Dedifferentiated amniotic fluid mesenchymal stem cell (primary cell): ENCODE data around the gene TNF.
"Not testable (repeated sequence)": the region's sequence is repeated elsewhere in the genome, so short reads cannot be mapped to it uniquely, and the experiment has no call there.

ENCODE experiments used
- DNase-seq: peaks from one replicate; pipeline ENCODE4 v3.0.0-alpha.2; 2016; ENCODE audit errors: extremely low spot score

Gene TNF

DNA sequence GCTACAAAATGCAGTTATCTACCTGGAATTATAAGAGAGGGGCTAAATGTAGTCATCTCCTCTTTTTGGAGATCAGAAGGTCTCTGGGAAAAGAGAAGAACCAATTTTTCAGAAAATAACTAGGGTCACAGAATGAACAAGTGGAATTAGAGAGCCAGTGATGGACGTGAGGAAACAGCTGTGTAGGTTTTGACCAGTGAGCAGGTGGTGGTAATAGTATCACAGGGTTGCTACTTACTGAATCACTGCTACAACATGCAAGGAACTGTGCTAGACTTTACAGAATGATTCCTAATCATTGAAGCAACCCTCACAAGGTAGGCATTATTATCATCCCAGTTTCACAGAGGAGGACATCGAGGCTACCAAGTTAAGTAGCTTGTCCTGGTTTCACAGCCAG lies 30.7 kb upstream of the TNF start:
- no peak for DNase-seq

DNA sequence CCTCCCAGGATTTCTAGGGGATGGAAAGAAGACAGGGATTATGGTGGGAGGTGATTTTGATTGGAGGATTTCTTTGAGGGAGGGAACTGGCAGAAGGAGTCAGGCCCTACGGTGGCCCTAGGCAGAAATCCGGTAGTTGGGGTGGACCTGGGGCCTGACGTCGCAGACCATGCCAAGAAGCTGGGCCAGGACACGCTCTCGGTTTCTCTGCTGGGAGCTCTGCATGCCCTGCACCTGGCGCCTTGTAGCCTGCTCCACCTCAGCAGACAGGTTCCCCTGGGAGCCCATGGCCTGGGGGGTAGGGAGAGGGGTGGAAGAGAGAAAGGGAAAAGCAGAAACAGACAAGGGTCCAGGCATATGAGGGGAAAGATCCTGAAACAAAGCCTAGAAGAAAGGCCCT lies 30.1 kb upstream of the TNF start:
- DNase-seq: no peak

DNA sequence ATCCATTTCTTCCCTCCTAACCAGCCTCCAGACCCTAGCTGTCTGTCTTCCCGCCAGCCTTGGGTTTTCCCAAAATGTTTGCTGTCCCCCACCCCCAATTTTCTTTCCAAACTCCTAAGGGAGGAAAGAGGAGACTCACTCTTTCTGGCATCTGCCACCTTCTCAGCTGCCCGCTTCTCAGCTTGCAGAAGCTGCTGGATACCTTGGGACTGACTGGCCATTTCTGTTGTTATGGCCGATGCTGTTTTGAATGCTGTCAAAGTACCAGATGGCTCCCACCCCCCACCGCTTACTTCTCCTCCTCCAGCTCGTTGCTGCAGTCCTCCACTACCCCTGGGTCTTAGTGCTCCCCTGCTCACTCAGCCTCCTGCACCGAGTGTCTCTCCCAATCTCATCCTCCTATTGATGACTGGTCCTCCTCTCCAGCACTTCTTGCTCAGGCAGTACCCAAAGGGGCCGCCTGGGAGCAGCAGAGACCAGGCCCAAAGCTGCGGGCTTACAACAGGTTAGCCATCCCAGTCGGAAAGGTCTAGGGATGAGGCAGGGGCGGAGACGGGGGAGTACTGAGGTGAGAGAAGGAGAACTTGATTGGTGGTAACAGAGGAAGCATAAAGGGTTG lies 28.9 kb upstream of the TNF start, which contains the start of gene ATP6V1G2:
TSS of gene ATP6V1G2 (minus strand) at position 270 of the 619 bp plus-strand sequence. CDS start at position 221, 49 bp downstream.
- peak; percentile 88 for DNase-seq

DNA sequence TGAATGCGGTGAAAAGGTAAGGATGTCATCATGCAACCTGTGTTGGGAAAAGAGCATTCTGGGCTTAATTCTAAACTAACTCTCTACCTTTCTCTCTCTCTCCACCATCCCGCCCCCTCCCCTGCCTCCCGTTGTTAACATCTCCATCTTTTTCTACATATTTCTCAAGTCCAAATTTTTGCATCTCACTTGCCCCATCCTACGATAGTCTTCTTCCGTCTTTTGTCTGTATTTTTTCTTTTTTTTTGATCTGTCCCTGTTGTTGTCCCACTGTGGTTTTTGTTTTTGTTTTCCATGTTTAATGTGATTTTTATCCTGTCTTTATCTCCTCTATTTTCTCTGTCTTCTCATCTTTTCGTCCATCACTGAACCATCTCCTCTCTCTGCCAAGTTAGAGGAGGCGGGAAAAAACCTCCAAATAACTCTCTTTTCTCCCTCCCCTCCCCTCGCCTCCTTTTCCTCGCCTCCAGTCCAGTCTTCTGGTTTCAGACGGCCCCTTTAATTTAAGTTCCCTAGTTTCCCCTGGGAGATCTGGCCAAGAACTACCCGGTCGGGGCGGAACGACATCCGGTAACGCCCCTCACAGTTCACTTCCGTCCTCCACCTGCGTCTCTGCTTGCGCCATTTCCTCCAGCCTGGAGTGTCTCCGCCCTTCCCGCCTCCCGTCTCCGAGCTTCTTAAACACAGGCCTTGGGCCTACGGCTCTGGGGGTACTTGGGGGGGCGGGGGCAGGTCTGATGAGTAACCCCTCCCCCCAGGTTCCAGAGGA lies 28.2 kb upstream of the TNF start, which contains the start of gene NFKBIL1:
TSS of gene NFKBIL1 (plus strand) at position 651 of the 769 bp plus-strand sequence. CDS start at position 738, 87 bp downstream.
- DNase-seq: peak; percentile 96

DNA sequence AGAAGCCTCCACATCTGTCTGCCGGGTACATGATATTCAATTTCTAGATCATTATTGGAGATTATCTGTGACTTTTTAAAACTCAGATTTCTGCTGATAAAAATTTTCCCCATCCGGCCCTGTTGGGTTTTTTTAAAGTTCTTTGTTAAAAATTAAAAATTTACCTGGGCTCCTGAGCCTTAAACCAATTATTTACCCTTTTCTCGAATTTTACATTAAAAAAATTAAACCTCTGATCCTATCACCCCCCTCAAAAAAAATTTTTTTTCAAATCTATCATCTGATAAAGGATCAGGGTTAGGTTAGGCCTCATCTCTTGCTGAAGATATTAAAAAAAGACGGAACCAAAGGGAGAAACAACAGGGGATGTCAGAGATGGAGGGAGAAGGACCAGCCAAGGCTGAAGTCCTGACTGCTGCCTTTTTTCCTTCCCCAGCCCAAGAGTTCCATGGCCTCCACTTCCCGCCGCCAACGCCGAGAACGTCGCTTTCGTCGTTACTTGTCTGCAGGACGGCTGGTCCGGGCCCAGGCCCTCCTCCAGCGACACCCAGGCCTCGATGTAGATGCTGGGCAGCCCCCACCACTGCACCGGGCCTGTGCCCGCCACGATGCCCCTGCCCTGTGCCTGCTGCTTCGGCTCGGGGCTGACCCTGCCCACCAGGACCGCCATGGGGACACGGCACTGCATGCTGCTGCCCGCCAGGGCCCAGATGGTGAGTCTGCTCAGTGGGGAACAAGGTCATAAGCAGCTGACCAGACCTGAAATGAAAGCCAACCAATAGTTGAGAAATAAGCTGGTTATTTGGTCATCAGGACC lies 27.4 kb upstream of the TNF start:
- DNase-seq: no peak

DNA sequence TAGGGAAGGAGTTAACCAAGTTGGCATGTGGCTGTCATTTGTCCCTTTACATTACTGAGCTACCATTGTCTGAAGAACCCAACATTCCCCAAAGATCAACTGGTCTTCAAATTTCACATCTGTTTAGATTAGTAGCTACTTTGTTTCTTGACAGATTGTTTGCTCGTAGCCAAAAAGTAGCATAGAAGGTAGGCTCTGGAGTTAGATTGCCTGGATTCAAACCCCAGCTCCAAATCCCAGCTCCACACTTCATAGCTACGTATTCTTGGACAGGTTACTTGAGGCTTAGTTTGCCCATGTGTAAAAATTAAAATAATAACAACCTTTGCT lies 26.9 kb upstream of the TNF start:
- no peak for DNase-seq

DNA sequence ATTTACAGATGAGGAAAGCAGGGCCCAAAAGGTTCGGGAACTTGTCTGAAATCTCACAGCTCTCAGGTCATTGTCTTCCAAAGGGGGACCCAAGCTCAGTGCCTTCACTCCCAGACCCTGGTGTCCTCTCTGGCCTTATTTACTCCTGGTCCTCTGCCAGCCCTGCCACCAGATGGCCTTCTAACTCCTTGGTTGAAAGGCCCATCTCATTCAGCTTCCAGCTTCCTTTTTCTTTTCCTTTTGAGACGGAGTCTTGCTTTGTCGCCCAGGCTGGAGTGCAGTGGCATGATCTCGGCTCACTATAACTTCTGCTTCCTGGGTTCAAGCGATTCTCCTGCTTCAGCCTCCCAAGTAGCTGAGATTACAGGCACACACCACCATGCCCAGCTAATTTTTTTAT lies 24.0 kb upstream of the TNF start:
- not testable (repeated sequence) for DNase-seq

DNA sequence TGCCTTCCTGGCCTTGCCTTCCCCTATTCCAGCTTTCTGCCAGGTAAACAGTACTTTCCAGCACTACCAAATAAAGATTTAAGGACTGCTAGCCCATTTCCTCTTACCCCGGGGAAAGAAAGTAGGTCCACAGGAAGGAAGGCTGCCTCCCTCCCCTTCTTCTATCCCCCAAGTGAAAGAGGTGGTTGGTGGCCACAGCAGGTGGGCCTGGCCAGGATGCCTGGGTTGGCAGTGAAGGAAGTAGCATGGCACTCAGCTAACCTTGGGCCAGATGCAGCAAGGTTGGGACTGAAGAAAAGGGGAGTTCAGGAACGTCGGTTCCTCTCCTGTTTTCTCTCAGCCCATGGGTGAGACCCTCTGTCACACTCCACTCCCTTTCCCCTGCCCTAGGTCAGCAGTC lies 19.1 kb upstream of the TNF start:
- DNase-seq: no peak

DNA sequence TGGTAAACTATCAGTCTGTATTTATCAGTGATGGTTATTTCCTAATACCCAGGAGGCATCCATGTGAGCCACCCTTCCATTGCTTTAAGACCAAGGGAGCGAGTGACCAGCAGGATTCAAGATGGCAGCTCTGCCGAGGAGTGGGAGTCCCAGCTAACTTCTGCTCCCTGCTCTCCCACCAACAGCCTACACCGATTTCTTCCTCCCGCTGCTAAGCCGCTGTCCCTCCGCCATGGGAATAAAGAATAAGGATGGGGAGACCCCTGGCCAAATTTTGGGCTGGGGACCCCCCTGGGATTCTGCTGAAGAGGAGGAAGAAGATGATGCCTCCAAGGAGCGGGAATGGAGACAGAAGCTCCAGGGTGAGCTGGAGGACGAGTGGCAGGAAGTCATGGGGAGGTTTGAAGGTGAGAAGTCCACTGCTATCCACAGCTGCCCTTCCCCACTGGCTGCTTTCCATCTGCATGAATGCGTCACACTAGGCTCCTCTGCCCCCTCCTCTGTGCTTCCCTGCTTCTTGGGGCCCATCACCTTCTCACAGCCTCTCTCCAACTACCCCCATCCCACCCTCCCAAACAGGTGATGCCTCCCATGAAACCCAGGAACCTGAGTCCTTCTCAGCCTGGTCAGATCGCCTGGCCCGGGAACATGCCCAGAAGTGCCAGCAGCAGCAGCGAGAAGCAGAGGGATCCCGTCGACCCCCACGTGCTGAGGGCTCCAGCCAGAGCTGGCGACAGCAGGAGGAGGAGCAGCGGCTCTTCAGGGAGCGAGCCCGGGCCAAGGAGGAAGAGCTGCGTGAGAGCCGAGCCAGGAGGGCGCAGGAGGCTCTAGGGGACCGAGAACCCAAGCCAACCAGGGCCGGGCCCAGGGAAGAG lies 17.7 kb upstream of the TNF start:
- no peak for DNase-seq

DNA sequence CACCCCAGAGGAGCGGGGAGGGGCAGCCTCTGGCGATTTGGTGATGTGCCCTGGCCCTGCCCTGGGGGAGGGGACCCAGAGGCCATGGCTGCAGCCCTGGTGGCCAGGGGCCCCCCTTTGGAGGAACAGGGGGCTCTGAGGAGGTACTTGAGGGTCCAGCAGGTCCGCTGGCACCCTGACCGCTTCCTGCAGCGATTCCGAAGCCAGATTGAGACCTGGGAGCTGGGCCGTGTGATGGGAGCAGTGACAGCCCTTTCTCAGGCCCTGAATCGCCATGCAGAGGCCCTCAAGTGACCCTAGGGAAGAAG lies 17.1 kb upstream of the TNF start:
- no peak for DNase-seq

DNA sequence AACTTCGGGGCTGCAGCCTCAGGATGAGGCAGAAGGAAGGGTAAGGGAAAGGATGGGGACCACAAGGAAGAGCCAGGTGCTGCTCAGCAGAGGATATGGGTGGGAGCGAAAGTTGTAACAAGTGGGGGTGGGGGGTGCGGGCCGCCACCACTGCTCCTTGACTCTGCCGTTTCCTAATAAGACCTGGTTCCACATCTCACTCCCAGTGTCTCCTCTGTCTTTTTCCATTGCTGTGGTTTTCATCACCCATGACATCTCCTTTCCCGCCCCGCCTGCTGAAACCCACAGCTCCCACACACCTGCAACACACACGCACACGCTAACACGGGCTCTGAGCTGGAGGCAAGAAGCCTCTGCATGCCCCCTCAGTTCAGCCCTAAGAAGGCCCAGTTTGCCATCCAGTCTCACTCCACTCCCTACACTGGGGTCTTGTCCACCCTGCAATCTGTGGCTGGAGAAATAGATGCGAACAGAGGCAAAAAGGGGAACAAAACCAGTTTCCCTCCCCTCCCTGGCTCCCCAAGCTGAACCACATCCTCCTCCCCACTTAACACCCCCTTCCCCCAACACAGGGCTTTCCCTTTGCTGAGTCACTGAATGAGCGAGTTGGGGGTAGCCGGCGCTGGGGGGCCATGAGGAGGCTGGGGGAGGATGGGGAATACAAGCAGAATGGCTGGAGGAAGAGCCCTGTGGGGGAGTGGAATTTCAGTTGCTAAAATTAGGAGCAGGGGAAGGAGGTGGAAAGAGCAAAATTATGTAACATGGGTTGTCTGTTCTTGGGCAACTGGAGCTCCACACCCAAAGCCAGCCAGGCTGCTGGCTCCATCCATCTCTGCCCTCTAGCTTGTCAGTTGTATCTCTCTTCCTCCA lies 16.5 kb upstream of the TNF start:
- DNase-seq: no peak

DNA sequence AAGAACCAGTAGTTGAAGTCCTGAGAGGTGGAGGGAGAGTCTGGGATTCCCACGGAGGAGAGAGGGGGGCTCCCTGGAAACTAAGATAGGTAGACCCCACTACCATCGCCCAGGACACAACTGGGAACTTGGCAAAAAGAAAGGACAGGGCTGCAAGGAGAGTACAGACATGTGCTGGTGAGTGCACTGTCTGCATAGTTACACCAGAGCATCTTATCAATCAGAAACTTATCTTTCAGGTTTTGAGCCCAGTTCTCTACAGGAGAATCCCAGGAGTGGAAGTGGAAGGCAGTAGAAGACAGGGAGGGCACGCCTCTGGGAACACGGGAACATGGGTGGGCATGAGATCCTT lies 15.8 kb upstream of the TNF start:
- DNase-seq: no peak

DNA sequence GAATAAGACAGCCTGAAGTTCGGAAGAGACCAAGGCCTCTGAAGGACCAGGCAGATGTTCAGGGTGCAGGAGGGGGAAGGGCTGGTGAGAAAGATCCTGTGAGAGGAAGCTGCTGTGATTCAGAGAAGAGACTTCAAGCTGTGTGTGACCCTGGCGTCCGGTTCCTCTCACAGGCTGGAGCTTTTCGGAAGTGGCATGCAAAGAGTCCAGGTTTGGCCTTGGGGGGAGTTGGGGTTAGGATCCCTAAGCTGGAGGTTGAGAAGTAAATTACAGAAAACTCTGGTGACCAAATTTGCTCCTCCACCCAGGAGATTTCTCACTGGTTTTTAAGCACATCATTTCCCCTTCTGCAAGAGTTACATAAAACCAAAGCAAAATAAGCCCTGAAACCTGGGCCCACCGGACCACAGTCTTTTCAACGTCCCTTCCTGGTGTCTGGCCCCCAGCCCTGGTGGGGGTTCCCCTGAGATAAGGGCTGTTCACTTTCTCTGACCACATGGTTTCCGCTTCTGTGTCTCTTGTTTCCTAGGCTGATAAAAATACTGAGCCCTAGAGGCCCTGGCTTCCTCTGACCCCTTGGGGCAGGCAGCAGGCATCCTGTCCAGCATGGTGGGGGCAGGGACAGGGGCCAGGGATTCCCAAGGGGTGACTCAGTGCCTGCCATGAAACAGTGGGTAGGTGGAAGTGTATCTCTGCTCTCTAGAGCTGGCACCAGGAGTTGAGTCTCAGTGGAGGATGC lies 15.2 kb upstream of the TNF start:
- DNase-seq: no peak

DNA sequence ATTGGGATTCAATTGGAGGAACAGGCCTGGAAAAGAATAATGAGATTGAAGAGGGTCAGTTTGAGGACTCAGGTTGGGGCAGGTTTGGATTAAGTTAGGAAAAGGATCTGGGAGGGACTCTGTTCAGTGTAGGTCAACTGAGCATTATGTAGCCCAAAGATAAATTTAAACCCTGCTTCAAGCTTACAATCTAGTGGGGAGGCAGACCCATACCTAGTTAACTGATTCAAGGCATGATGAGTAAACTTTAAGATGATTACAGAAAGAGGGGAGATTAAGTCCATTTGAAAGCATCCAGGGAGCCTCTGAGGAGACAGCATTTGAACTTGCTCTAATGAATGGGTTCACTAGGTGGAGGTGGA lies 14.7 kb upstream of the TNF start:
- DNase-seq: no peak

DNA sequence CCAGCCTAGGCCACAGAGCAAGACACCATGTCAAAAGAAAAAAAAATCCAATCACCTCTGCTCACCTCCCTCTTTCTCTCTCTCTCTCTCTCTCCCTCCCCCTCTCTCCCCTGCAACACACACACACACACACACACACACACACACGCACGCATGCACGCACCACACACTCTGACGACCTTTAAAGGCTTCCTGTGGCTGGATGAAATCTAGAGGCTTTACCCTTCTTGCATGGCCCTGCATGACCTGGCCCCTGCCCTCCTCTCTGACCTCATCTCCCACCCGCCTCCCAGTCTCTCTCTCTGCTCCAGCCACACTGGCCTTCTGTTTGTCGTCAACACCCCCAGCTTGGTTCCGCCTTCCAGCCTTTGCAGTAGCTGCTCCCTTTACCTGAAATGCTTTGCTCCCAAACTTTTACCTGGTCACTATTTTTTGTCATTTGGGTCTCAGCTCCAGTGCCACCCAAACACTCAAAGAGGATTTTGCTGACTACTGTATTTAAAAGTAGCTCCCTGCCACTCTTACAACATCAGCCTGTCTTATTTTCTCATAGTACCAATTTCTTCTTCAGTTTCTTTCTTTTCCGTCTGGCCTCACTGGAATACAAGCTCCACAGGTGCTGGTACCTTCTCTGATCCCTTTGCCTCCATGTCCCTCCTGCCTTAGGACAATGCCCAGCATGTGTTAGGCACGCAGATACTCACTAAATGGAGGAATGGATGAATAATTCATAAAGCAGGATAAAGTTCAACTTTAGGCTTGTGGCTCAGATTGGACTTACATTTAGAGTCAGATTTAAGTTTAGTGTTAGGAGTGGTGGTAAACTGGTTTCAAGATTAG lies 7.6 kb upstream of the TNF start:
- no peak for DNase-seq

DNA sequence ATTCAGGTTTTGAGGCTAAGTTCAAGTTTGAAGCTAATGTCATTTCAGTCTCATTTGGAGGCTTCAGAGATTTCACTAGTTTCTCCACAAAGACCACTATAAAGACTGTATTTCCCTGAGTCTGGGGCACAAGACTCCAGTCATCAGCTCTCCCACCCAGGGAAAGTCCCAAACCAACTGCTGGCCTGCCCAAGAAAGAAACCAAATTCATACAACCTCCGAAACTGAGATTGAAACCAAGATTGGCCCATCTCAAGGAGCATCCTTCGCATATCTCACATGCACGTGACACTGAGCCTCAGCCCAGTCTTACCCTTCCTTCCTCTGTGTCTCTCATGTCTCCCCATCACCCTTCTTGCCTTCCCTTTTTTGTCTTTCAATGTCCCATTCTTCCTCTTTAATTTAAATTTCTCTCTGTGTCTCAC lies 6.8 kb upstream of the TNF start:
- no peak for DNase-seq

DNA sequence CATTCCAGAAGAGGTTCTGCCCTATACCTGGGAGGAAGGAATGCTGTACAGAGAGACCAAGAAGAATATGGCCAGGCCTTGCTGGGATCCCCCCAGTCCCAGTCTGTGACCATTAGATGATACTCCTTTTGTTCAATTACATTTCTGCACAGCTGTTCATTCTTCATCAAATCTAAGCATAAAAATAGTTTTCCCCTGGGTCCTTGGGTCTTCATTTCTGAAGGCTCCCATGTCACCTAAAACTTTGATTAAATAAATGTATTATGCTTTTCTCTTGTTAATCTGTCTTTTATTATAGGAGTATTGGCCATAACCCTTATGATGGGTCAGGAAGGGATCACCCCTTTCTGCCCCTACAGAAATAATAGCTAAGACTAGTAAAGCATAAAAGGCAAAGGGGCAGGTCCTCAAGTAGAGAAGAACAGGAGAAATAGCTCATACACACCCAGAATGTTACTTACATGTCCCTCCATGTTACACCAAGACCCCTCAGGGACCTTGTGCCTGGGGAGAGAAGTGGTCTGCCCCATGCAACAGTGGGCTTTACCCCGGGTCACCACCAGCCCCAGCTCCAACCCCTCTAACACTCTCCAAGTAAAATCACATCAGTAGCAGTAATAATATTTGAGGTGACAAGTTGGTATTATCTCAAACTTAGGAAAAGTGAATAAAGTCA lies 5.4 kb upstream of the TNF start:
- DNase-seq: no peak

DNA sequence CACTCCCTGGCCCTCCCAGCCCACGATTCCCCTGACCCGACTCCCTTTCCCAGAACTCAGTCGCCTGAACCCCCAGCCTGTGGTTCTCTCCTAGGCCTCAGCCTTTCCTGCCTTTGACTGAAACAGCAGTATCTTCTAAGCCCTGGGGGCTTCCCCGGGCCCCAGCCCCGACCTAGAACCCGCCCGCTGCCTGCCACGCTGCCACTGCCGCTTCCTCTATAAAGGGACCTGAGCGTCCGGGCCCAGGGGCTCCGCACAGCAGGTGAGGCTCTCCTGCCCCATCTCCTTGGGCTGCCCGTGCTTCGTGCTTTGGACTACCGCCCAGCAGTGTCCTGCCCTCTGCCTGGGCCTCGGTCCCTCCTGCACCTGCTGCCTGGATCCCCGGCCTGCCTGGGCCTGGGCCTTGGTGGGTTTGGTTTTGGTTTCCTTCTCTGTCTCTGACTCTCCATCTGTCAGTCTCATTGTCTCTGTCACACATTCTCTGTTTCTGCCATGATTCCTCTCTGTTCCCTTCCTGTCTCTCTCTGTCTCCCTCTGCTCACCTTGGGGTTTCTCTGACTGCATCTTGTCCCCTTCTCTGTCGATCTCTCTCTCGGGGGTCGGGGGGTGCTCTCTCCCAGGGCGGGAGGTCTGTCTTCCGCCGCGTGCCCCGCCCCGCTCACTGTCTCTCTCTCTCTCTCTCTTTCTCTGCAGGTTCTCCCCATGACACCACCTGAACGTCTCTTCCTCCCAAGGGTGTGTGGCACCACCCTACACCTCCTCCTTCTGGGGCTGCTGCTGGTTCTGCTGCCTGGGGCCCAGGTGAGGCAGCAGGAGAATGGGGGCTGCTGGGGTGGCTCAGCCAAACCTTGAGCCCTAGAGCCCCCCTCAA lies 3.1 kb upstream of the TNF start, which contains the start of gene LTA:
TSS of gene LTA (plus strand) at position 249 of the 871 bp plus-strand sequence. CDS start at position 703, 454 bp downstream.
- DNase-seq: no peak
